Keratinocyte (primary cell): ENCODE measurements around the gene DCTN1. TPM values are rescaled to one million over a fixed set of nuclear protein-coding genes. Genes with fewer than 3 reads are reported as not detected.

ENCODE experiments used
- DNase-seq: peaks from one replicate; pipeline ENCODE4 v3.0.0-alpha.2; 2011; ENCODE audit warnings: low read depth, missing footprints, low spot score
- FAIRE-seq: peaks from 2 replicates; lab custom pipeline; 2011; peaks lifted over from hg19 to GRCh38; lab: Jason Lieb, UNC
- H2AFZ ChIP-seq: 2 replicates; pipeline ENCODE4 v1.6.0; 2012; ENCODE audit warnings: low read length, control low read depth, inconsistent platforms; ENCODE audit not compliant: control insufficient read depth
- H3K27ac ChIP-seq: 2 replicates; pipeline ENCODE4 v1.5.1; 2011; ENCODE audit warnings: low read length; ENCODE audit not compliant: control insufficient read depth, insufficient read depth
- H3K27me3 ChIP-seq: 3 replicates; pipeline ENCODE4 v1.6.0; 2011; ENCODE audit warnings: low read length; ENCODE audit not compliant: control insufficient read depth, insufficient read depth; ENCODE audit errors: extremely low read depth
- H3K36me3 ChIP-seq, 2 experiments: 2 replicates in 1 of 2; 3 replicates in 1 of 2; pipeline ENCODE4 v1.5.1; 2011; ENCODE audit warnings: low read length in 2 of 2, mild to moderate bottlenecking in 1 of 2; ENCODE audit not compliant: control insufficient read depth in 2 of 2, insufficient read depth in 2 of 2; ENCODE audit errors: extremely low read depth in 1 of 2
- H3K4me1 ChIP-seq: 3 replicates; pipeline ENCODE4 v1.5.1; 2011; ENCODE audit warnings: low read length; ENCODE audit not compliant: control insufficient read depth, insufficient read depth; ENCODE audit errors: extremely low read depth
- H3K4me2 ChIP-seq: 3 replicates; pipeline ENCODE4 v1.6.0; 2011; ENCODE audit warnings: low read depth, low read length; ENCODE audit not compliant: control insufficient read depth, insufficient read depth; ENCODE audit errors: extremely low read depth
- H3K4me3 ChIP-seq, 3 experiments: fragments of 200-600 bp in 1 of 3; sonication (generic) in 1 of 3; 2 replicates in 2 of 3; 3 replicates in 1 of 3; pipeline ENCODE4 v1.5.1; 2011 to 2016; ENCODE audit warnings: low read length in 3 of 3, mild to moderate bottlenecking in 3 of 3, control low read depth in 2 of 3, inconsistent platforms in 1 of 3, low read depth in 1 of 3, mixed read lengths in 1 of 3, mixed run types in 1 of 3, moderate library complexity in 1 of 3; ENCODE audit not compliant: control insufficient read depth in 2 of 3, insufficient read depth in 2 of 3; ENCODE audit errors: extremely low read depth in 1 of 3
- H3K79me2 ChIP-seq: 2 replicates; pipeline ENCODE4 v1.6.0; 2012; ENCODE audit warnings: low read length; ENCODE audit not compliant: control insufficient read depth, insufficient read depth
- H3K9ac ChIP-seq: 3 replicates; pipeline ENCODE4 v1.6.0; 2011; ENCODE audit warnings: low read length; ENCODE audit not compliant: control insufficient read depth, insufficient read depth; ENCODE audit errors: extremely low read depth
- H3K9me1 ChIP-seq: 3 replicates; pipeline ENCODE4 v1.6.0; 2011; ENCODE audit warnings: low read length; ENCODE audit not compliant: control insufficient read depth, insufficient read depth; ENCODE audit errors: extremely low read depth
- H3K9me3 ChIP-seq: 2 replicates; pipeline ENCODE4 v1.5.1; 2012; ENCODE audit warnings: low read depth, low read length; ENCODE audit not compliant: control insufficient read depth
- H4K20me1 ChIP-seq: 3 replicates; pipeline ENCODE4 v1.6.0; 2011; ENCODE audit warnings: low read length; ENCODE audit not compliant: control insufficient read depth, insufficient read depth; ENCODE audit errors: extremely low read depth
- EZH2 ChIP-seq: IDR thresholded peaks from one replicate; pipeline ENCODE4 v1.6.1; 2012; ENCODE audit warnings: inconsistent platforms, mild to moderate bottlenecking, low read length, moderate library complexity
- dilution Hi-C: fragments of 300-500 bp; cut with MboI; formaldehyde crosslinking; loops from one replicate; pipeline ENCODE4 v1.7.0; 2020; ENCODE audit warnings: low sequenced_read_pairs; ENCODE audit not compliant: extremely low pct_ligation_motif_present
- polyA plus RNA-seq, 5 experiments: library from polyadenylated mRNA; depleted of rRNA in 3 of 5; stranded (reverse) in 3 of 5; stranded (forward) in 1 of 5; unstranded in 1 of 5; fragments of >200 nt; gene quantifications; 1 replicate in 1 of 5; 2 replicates in 3 of 5; 3 replicates in 1 of 5; pipeline versions ENCODE4 v1.2.1 to v1.2.3, GENCODE V29; 2011 to 2012; ENCODE audit warnings: missing spikeins in 2 of 5, low read depth in 1 of 5, low replicate concordance in 1 of 5
- TF ChIP-seq, protein P1 (sequence below), 3 experiments: IDR thresholded peaks in 1 of 3; conservative IDR thresholded peaks in 1 of 3; optimal IDR thresholded peaks in 1 of 3; 2 replicates in 2 of 3; 3 replicates in 1 of 3; pipeline versions ENCODE3 to v1.5.1; 2011; ENCODE audit warnings: low read length in 3 of 3, mild to moderate bottlenecking in 3 of 3, moderate library complexity in 2 of 3, control low read depth in 1 of 3, inconsistent platforms in 1 of 3; ENCODE audit not compliant: insufficient read depth in 2 of 3; ENCODE audit errors: extremely low read depth in 1 of 3

The DCTN1 gene
- polyA plus RNA-seq, 1 donor (not counting 4 experiments of a cell fraction or from before 2014, with no cell fraction given) = 110 TPM

DNA sequence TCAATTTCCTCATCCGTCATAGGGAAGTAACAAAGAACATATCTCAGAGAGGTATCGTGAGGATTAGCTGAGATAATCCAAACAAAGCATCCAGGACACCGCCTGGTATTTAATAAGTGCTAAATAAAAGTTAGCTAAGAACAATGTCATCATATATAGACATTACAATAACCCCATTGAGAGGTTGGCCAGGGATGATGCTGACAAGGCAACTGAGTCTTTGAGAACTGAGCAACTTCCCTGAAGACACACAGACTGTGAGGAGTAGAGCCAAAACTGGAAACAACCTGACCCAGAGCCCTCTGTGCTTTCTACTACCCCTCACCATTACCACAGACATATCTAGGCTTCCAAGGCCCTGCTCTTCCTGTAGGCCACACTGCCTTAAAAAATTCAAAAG lies 1.6 kb upstream of the DCTN1 start:
- DNase-seq (no peak), FAIRE-seq (no peak)
- TF ChIP-seq, protein P1, sequence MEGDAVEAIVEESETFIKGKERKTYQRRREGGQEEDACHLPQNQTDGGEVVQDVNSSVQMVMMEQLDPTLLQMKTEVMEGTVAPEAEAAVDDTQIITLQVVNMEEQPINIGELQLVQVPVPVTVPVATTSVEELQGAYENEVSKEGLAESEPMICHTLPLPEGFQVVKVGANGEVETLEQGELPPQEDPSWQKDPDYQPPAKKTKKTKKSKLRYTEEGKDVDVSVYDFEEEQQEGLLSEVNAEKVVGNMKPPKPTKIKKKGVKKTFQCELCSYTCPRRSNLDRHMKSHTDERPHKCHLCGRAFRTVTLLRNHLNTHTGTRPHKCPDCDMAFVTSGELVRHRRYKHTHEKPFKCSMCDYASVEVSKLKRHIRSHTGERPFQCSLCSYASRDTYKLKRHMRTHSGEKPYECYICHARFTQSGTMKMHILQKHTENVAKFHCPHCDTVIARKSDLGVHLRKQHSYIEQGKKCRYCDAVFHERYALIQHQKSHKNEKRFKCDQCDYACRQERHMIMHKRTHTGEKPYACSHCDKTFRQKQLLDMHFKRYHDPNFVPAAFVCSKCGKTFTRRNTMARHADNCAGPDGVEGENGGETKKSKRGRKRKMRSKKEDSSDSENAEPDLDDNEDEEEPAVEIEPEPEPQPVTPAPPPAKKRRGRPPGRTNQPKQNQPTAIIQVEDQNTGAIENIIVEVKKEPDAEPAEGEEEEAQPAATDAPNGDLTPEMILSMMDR (optimal IDR thresholded peaks at IDR 0.05 in 1 of 3, IDR thresholded peaks at IDR 0.05 in 1 of 3, conservative IDR thresholded peaks at IDR 0.05 in 1 of 3; ENCODE audit: extremely low read depth in 1 of 3, insufficient read depth in 2 of 3, low read length in 3 of 3) = no peak
- no peak for TF ChIP-seq EZH2
- Histone ChIP-seq H3K4me3 (no peak overlapping the region), H4K20me1 (peaks cover 21% of the 10 kb centered on the region), H3K9ac (no peak overlapping the region), H3K79me2 (peaks cover 66% of the 10 kb centered on the region), H3K27ac (no peak overlapping the region), H3K4me2 (no peak overlapping the region), H2AFZ (no peak overlapping the region), H3K4me1 (peaks cover 17% of the 10 kb centered on the region), H3K36me3 (peaks cover 16 to 19% of the 10 kb centered on the region in 2 experiments), H3K27me3 (no peaks in the 10 kb centered on the region), H3K9me3 (no peaks in the 10 kb centered on the region), H3K9me1 (no peaks in the 10 kb centered on the region)
- dilution Hi-C loops = no loop called here

DNA sequence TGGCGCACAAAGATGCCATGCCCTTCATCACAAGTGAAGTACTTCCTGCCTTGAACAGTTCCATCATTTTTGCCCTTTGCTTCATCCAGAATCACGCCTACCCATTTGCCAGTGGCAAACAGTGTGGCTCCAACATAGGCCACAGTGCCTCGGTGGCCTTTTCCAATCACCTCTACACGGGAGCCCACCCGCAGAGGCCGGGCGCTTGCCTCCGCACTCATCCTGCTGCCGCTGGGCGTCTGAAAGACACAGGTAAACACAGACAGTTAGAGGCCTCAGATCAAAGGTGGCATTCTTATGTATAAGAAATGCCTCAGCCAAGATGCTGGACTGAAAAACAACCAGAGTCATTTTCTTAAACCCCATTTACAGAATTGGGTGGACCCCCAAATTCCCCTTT lies 2.1 kb downstream of the DCTN1 start:
- Histone ChIP-seq H3K9me3 (no peaks in the 10 kb centered on the region), H3K27ac (no peak overlapping the region), H2AFZ (no peak overlapping the region), H3K79me2 (peaks cover 43% of the 10 kb centered on the region), H3K9ac (no peak overlapping the region), H3K36me3 (peaks cover 19 to 20% of the 10 kb centered on the region in 2 experiments), H3K9me1 (peaks cover 4% of the 10 kb centered on the region), H3K4me1 (peaks cover 23% of the 10 kb centered on the region), H3K27me3 (no peaks in the 10 kb centered on the region), H4K20me1 (peaks cover 18% of the 10 kb centered on the region), H3K4me3 (no peak overlapping the region), H3K4me2 (no peak overlapping the region)
- dilution Hi-C loops = no loop called here
- DNase-seq (no peak), FAIRE-seq (no peak)
- no peak for TF ChIP-seq EZH2
- TF ChIP-seq, protein P1 (optimal IDR thresholded peaks at IDR 0.05 in 1 of 3, IDR thresholded peaks at IDR 0.05 in 1 of 3, conservative IDR thresholded peaks at IDR 0.05 in 1 of 3; ENCODE audit: extremely low read depth in 1 of 3, insufficient read depth in 2 of 3, low read length in 3 of 3) = no peak
